Measurements from ENCODE around the gene MELTF.
A peak's percentile ranks its signal among the peaks of the same experiment; 100 is the strongest.
"Not testable (repeated sequence)": the region's sequence is repeated elsewhere in the genome, so short reads cannot be mapped to it uniquely, and the experiment has no call there.

The MELTF gene

DNA sequence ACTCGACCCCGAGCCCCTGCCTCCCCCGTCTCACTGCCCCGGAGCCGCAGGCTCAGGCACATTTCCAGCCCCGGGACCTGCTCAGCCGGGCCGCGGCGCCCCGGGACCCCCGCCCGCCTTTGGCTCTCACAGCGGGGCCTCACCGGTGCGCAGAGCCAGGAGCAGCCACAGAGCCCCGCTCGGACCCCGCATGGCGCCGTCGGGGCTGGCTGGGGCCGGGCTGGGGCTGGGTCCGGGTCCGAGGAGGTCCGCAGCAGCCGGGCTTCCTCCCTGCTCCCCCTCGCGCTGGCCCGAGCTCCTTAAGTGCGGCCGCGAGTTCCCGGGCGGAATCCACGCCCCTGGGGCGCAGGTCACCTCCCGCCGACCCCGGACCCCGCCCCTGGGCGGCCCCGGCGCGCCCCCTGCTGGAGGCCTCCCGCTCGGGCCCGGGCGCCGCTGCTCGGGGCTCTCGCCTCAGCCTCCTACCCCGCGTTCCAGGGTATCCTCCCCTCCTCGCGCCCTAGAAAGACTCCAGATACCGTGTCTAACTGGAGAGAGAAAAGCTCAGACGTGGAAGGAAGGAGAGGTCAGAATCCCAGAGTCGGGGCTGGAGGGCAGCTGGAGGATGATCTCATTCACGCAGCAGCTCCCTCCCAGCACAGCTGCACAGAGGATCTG is at the start of gene MELTF:
Gene MELTF, minus strand, starts transcription at position 307 of the 657 bp plus-strand sequence. Its CDS starts 115 bp downstream, at position 192.
- DNase-seq (ENCODE audit: insufficient read length, low spot score) (peak; percentile 98), FAIRE-seq (no peak)

DNA sequence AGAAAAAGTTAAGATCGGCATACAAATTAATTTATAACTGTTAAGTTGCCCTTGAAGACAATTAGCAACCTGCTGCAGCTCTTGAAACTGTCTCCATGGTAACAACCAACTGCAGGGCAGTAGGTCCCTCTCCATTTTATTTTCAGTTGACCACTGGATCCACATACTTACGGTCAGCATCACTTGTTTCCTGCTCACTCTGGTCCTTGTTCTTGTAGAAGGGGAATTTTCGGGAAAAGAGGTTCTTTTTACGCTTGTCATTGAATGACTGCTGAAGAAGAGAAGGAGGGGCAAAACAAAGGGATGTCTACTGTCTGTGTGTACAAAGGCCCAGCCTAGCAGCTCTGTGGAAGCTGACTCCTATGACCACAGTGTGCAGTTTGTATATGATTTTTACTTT is 46.8 kb upstream of the MELTF start:
- DNase-seq (ENCODE audit: insufficient read length, low spot score), result no peak
- no peak for FAIRE-seq

DNA sequence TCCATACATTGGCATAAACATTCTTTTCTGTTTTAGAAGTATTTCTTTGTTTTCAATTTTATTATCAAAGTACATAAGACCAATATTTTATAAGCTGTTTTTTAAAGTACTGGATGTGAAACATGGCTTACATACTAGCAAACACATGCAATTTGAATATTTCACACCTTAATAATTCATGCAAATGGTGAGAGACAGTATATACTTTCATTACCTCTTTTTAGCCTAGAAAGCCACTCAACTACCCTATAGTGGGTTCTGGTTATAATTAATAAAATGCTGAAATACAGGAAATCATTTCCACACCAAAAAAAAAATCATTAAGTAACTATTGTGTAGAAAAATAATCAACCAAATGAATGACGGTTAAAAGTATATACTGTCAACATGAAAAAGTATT is 38.5 kb upstream of the MELTF start:
- FAIRE-seq (no peak), DNase-seq (ENCODE audit: insufficient read length, low spot score) (no peak)

DNA sequence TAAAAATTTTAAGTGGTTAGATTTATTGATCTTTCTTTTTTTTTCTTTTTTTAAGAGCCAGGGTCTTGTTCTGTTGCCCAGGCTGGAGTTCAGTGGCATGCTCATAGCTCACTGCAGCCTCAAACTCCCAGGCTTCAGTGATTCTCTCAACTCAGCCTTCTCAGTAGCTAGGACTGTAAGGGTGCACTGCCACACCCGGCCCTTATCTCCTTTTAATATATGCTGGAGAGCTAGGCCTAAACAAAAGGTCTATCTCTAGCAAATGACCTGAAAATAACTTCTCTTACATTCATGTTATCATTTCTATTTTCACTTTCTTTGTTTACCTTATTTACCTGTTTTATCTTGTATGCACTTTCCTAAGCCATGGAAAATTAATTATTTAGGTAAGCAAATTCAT is 35.2 kb upstream of the MELTF start:
- DNase-seq (ENCODE audit: insufficient read length, low spot score), result no peak
- FAIRE-seq, result no peak

DNA sequence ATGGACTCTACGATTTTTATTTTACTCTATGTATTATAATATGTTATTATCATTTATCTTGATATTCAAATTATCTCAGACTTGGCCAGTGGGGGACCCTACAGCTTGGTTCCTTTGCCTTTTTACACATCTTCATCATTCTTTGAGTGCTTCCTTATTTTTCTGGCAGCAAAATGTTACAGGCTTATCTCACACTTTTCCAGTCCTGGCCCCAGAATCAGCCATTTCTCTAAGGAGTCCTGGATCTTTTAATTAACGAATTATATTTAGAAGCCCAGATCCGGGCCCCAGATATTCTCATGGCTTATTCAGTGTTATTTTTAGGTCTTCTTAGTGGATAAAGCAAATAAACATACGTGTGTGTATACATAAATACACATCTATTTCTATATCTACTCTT is 32.8 kb upstream of the MELTF start:
- FAIRE-seq, result no peak
- DNase-seq (ENCODE audit: insufficient read length, low spot score), result no peak

DNA sequence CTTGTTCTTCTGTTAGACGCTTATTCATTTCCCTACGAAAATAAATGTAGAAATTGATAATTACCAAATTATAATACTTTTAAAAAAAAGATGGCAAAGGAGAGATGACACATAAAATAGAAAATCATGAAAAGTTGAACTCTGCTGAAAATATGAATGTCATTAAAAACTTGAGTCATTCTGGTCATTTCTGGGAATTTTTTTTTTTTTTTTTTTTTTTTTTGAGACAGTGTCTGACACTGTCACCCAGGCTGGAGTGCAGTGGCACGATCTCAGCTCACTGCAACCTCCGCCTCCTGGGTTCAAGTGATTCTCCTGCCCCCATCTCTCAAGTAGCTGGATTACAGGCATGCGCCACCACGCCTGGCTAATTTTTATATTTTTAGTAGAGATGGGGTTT is 22.0 kb upstream of the MELTF start:
- DNase-seq (ENCODE audit: insufficient read length, low spot score); FAIRE-seq: not testable (repeated sequence)

DNA sequence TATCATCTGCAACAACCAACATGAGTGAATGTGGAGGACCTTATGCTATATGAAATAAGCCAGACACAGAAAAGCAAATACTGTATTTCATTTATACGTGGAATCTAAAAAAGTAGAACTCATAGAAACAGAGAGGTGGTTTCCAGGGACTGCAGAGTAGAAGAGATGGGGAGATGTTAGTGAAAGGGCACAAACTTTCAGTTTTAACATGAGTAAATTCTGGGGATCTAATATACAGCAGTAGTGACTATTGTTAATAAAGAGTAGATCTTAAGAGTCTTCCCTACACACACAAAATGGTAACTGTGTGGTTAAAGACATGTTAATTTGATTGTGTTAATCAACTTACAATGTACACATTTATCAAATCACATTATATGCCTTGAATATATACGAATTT is 20.9 kb upstream of the MELTF start:
- FAIRE-seq (no peak), DNase-seq (ENCODE audit: insufficient read length, low spot score) (no peak)

DNA sequence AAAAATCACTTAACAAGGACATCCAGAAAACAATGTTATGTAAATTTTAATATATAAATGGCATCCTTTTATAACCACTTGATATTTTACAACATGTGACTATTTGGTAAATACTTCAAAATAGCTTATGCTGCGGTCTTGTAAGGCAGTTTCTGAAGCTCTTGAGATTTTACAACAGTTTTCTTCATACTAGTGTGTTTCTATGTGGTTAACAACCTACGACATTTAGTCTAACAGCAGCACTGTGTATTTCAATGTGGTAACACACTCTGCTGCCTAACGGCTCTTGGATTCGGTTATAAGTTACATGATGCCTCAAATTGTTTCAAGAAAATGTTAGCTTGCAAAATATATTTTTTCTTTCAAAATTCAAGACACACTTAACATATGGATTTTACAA is 12.9 kb upstream of the MELTF start:
- no peak for DNase-seq (ENCODE audit: insufficient read length, low spot score)
- FAIRE-seq, result no peak

DNA sequence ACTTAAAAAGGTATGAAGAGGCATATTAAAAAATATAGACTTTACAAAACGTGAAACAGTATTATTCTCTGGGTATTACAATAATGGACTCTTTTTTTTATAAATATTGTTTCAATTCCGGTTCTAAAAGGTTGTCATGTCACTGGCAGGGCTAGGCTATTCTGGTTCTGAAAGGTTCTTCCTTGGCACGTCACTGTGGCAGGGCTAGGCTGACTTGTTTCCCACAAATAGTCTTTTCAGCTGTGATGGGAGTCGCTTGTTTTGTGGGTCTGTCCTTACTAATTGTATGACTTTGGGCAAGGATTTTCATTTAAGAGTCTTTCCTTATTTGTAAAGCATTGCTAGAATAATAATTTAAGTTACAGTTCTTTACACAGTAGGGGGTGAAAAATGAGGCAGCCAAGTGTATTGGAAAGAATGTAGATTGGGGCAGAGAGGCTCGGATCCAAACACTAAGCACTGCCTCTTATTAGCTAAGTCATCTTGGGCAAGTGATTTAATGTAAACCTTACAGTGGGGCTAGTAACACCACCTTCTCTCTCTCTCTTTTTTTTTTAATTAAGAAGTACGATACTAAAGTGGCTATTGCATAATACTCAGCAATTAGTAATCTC is 12.4 kb upstream of the MELTF start:
- no peak for FAIRE-seq

DNA sequence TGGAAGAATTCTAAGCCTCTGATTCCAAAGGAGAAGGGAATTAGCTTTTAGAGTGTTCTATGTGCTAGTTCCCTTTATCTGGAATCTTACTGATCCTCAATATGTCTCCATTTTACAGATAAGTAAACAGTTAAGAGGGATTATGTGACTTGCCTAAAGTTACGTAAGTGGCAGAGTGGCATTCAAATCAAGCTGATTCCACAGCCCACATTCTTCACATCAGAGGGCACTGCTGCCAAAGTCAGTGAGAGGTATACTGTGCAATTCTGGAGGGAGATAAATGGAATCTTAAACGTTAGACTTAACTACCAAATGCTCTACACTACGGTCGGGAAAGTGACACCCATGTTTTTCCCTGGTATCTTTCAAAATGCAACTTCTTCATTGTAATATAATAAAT is 11.0 kb upstream of the MELTF start:
- DNase-seq (ENCODE audit: insufficient read length, low spot score) (no peak), FAIRE-seq (no peak)

More for the DNA sequence above, 12.4 kb upstream of the MELTF start:
- DNase-seq (ENCODE audit: insufficient read length, low spot score), result no peak

DNA sequence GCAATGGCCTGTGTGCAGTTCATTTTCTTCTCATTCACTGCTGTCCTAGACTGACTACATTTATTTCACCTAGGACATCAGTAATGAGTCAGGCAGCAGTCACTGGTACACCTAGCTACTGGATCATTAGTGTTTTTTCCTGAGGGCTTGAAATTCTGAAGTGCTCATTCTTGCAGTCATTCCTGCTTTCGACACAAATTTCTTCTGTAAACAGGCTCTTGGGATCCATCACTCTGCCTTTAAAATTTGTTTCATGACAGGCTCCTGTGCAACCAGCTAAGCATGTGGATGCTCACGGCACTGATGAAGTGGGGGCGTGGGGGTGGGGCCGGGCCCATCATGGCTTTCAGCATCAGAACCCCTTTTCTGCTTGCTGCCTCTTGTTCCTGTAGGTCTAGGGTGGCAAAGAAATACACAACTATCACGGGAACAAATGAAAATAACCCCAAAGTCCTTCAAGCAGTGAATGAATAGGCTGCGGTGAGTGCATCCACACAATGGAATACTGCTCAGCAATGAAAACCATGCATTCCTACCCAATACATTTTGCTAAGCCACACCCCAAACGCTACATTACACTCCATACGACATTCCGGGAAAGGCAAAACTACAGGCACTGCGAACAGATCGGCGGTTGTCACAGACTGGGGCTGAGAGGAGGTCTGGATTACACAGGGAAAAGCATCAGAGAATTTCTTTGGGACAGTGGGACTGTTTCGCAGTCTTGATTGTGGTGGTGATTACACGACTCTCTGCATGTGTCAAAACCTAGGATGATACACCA is 9.3 kb upstream of the MELTF start:
- DNase-seq (ENCODE audit: insufficient read length, low spot score) (no peak), FAIRE-seq (no peak)

DNA sequence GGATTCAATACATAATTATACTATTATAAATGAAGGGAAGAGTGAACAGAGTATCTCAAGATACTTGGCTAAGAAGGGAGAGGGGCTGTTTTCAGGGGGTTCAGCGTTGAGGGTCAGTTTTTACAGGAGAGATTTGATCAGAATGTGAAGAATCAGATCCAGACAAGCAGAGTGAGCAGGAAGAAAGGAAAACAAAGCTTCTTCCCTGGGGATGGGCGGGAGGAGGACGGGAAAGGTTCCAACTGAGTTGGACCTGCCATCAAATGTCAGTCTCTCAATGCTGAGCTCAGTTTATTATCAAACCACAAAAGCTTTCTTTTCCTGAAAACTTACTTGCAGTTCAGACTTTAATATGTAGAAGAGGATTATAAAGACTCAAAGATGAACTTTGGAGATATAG is 6.0 kb upstream of the MELTF start:
- DNase-seq (ENCODE audit: insufficient read length, low spot score) (no peak), FAIRE-seq (no peak)

DNA sequence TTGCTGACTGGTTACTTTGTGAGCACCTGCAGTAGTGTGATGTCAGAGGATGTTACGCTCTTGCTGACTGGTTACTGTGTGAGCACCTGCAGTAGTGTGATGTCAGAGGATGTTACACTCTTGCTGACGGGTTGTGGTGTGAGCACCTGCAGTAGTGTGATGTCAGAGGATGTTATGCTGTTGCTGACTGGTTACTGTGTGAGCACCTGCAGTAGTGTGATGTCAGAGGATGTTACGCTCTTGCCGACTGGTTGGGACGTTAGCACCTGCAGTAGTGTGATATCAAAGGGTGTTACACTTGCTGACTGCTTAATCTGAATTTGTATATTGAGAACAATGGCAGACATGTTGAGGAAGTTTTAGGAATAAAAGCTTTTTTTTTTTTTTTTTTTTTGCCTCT is 5.2 kb upstream of the MELTF start:
- DNase-seq (ENCODE audit: insufficient read length, low spot score); FAIRE-seq: not testable (repeated sequence)

DNA sequence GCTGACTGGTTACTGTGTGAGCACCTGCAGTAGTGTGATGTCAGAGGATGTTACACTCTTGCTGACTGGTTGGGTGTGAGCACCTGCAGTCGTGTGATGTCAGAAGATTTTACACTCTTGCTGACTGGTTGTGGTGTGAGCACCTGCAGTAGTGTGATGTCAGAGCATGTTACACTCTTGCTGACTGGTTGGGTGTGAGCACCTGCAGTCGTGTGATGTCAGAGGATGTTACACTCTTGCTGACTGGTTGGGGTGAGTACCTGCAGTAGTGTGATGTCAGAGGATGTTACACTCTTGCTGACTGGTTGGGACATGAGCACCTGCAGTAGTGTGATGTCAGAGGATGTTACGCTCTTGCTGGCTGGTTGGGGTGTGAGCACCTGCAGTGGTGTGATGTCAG is 4.1 kb upstream of the MELTF start:
- not testable (repeated sequence) for FAIRE-seq; DNase-seq (ENCODE audit: insufficient read length, low spot score)

DNA sequence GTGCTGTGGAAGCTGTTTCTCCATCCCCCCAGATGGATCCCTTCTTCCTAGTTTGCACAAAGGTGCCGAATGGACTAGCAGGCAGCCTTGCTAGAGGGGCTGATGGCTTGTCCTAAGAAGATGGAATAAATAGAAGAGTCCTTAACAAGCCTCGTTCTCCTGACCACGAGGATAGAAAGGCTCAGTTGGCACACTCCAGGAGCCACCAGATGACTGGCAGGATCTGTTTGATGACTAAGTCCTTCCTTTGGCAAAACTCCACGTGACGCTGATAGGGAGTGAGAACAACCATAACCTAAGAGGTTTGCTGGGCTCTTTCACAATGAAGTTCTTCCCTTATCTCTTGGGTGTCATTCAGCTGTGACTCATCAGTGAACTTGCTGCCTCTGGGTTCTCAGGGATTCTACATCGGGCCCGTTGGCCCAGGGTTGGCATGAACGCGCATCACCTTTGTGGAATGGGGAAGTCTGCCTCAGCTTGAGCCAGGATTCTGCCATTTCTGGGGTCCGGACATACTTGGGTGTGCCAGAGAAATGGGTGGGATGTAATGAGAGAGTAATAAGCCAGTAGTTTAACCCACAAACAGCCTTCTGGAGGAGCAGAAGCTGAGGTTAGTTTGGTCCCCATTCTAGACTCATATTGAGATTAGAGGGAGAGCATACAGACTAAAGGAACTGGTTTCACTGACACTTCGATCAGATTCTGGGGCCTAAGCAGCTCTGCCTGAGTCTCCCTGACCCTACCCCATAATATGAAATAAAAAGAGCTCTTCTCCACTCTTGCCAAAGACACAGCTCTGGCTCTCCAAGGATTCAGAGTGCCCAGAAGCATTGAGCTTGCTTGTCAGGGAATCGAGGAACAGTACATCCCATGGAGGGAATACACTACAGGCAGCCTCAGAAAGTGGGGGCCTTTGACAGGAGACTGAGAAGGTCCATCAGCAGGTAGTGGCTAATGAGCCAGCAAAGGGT is 2.0 kb upstream of the MELTF start:
- FAIRE-seq, result no peak
- no peak for DNase-seq (ENCODE audit: insufficient read length, low spot score)

DNA sequence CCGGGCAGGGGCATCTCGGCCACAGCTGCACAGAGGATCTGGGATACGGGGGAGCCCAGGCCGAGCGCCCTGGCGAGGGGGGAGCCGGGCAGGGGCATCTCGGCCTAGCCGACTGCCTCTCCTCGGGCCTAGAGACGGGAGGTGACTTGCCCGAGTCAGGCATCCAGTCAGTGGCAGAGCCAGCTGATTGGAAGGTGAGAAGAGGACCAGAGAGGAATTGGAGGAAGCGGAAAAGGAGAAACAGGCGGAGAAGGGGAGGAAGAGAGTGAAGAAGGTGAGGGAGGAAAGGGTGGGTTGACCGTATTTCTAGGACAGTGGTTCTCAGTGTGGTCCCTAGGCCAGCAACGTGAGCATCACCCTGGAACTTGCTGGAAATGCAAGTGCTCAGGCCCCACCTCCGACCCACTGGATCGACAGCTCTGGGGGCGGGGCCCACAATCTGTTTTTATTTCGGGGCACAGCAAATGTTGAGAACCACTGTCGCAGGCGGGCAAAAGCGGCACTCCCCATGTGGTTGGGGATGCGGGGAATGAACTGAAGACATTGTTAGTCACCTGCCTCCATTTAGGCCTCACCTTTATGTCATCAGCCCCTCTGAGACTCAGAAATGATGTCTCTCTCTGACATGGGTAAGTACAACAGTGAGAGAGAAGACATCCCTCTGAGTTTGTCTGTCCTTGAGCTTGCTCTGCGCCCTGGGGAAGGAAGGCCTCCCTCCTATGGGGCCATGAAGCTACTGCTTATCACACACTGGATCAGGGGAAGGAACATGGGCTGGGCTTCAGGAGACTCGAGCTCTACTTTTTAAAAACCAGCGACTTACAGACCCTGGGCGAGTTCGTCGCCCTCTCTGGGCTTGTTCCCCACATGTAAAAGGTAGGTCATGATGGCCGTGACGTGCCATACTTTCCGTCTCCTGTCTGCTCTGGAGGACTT is 1.0 kb upstream of the MELTF start:
- FAIRE-seq (no peak), DNase-seq (ENCODE audit: insufficient read length, low spot score) (no peak)

DNA sequence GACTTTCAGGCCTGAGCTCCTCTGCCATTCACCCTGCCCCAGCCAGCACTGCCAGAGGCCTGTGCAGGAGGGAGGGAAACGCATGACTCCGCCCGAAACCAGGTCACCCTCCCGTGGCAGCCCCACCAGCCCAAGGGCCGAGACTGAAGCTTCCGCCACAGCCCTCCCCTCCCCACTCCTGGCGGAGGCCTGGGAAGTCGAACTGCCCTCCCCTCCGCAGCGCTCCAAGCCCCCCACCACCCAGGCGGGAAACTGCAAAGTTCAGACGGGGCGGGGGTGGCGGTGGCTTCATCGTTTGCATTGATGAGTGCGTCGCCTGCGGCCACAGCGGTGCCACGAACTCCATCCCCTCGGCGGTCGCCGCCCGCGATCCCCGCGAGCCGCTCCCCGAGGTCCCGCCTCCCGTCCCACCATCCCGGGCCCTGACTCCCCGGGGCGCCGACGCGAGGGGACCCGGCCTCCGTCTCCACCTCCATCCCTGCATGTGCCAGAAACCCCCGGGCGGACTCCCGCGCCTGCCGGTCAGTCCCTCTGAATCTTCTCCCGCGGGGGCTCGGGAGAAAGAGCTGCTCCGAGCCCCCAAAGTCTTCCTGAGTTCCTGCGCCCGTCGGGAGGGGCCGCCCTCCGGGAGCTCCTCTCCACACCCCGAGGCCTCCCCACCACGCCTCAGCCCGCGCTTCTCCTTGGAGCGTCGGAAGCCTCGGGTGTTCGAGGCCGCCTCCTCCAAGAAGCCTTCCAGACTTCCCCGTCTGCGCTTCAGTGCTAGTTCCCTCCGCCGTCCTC is 698 bp downstream of the MELTF start:
- DNase-seq (ENCODE audit: insufficient read length, low spot score) (peak; percentile 76), FAIRE-seq (peak; percentile 72)

DNA sequence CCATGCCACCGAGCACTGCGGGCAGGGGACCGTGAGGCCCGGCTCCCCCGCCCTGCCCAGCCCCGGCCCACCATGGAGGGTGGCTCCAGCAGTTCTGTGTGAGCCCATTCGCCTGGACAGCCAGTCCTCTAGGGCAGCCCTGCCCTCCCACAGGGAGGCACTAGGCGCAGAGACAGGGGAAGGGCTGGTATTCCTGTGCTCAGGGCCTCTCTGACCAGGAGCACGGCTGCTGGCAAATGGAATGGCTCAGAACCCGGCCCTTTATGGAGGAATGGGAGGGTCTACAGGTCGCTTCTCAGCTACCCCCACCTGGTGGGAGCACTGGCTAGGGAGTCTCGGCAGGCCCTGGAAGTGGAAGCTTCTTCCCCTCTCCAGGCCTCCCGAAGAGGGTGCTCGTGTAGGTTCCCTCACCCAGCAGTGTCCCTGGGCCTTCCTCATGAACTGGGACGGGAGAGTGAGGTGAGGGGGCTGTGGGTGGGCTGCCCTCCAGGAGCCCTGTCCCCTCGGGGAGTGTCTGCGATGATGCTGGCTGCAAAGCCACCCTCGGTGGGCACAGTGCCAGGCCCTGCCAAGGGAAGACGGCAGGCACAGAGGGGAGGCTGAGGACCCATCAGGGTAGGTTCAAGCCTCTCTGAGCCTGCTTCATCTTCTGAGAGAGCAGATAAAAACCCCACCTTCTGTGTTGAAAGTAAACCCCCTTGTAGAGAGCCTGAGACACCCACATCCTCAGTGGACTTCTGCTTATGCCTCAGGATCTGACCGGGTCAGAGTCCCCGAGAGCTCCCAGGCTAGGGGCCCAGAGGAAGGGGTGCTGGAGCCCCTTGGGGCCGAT is 1.5 kb downstream of the MELTF start:
- no peak for DNase-seq (ENCODE audit: insufficient read length, low spot score)

More for the DNA sequence above, 1.5 kb downstream of the MELTF start:
- no peak for FAIRE-seq
